SKM-1 treated with dmso at 0.1 percent for 144 hours (cell line): Measurements from ENCODE around the gene ALOX5.
A peak's percentile ranks its signal among the peaks of the same experiment; 100 is the strongest.
"Not testable (repeated sequence)": the region's sequence is repeated elsewhere in the genome, so short reads cannot be mapped to it uniquely, and the experiment has no call there.

Experiments
- DNase-seq: peaks from one replicate; lab custom pipeline; 2025; ENCODE audit not compliant: unreplicated experiment; lab: John Stamatoyannopoulos, UW

Gene ALOX5

GRCh38 chr10:45404087-45404769, 30.2 kb downstream of the ALOX5 start:
- peak; percentile 83 for DNase-seq

GRCh38 chr10:45404770-45405120, 30.7 kb downstream of the ALOX5 start:
- no peak for DNase-seq

- DNase-seq, result no peak
These were observed 33.5 kb downstream of the ALOX5 start for GRCh38 chr10:45407542-45407941.

GRCh38 chr10:45408421-45409319, 34.7 kb downstream of the ALOX5 start:
- DNase-seq, result no peak

DNA sequence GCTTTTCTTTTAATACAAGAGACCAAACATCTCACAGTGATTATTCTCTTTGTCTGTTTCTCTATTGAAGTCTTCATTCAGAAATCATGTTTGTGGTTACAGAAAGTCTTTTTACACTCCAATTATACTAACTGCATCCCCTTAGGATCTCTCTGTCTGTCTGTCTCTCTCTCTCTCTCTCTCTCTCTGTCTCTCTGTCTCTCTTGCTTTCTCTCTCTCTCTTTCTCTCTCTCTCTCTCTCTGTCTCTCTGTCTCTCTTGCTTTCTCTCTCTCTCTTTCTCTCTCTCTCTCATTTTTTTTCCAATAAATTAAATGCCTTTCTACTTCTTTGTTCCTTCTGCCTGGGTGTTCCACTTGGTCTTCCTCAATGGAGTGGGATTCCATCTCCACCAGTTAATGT, 35.3 kb downstream of the ALOX5 start:
- not testable (repeated sequence) for DNase-seq

GRCh38 chr10:45409782-45410181, 35.8 kb downstream of the ALOX5 start:
- no peak for DNase-seq

DNA sequence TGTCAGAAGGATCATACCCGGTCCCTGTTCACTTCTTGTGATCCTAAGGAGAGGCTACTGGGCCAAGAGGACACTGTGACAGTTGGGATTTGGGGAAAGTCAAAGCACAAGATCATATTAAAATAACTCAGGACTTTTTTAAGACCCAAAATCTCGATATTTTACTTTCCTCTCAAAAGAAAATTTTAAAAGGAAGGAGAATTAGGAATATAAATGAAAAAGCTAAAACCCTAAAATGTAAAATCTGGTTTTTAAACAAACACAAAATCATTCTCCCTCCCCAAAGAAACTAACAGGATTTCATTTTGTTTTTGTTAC, 36.4 kb downstream of the ALOX5 start:
- no peak for DNase-seq

DNA sequence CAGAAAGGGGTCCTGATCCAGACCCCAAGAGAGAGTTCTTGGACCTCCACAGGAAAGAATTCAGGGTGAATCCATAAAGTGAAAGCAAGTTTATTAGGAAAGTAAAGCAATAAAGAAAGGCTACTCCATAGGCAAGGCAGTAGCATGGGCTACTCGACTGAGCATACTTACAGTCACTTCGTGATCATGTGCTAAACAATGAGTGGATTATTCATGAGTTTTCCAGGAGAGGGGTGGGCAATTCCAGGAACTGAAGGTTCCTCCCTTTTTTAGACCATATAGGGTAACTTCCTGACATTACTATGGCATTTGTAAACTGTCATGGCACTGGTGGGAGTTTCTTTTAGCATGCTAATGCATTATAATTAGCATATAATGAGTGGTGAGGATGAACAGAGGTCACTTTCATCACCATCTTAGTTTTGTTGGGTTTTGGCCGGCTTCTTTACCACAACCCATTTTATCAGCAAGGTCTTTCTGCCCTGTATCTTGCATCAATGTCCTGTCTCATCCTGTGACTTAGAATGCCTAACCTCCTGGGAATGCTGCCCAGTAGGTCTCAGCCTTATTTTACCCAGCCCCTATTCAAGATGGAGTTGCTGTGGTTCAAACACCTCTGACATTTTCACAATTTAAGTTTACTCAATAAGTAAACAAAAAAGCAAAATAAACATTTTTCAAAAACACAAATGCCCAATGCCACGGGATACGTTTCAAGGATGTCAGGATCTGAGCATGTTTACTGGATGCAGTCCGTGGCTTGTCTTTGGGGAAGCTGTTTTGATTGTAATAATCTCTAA, 37.0 kb downstream of the ALOX5 start:
- no peak for DNase-seq

DNA sequence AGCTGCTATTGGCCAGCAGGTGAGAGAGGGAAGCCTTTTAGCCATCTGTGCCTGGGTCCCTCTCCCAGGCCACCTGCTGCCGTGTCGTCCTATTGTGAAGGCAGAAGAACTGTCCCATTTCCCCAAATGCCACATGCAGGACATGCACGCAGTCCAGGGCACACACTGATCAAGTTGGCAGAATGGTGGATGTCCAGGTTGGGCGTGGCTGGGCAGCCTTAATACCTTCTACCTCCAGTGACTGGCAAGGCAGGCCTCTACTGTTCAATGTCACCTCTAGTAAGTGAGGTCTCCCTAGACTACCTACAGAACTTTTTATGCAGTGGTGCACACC, 37.6 kb downstream of the ALOX5 start:
- DNase-seq, result no peak

- not testable (repeated sequence) for DNase-seq
These were observed 41.0 kb downstream of the ALOX5 start for GRCh38 chr10:45415062-45415461.

GRCh38 chr10:45416603-45417002, 42.6 kb downstream of the ALOX5 start:
- DNase-seq, result no peak

DNA sequence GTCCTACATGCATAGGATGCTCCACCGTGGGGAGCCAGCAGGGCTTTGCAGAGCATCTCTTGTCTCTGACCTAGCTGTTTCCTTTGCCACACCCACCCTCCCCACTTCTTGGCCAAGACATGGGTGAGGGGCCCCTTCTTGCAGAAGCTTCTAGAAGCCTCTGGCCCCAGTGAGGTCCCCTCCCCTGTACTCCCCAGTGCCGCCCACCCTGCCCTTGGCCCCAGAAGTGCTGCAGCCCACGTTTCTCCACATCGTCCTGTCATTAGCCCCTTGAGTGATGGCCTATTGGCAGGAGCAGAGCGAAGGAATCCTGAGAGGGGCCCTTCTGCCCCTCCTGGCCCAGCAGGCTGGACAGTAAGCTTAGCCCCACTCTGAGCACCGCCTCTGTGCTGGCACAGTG, 43.7 kb downstream of the ALOX5 start:
- no peak for DNase-seq

- peak; percentile 60 for DNase-seq
These were observed 44.4 kb downstream of the ALOX5 start for GRCh38 chr10:45418417-45418848.

DNA sequence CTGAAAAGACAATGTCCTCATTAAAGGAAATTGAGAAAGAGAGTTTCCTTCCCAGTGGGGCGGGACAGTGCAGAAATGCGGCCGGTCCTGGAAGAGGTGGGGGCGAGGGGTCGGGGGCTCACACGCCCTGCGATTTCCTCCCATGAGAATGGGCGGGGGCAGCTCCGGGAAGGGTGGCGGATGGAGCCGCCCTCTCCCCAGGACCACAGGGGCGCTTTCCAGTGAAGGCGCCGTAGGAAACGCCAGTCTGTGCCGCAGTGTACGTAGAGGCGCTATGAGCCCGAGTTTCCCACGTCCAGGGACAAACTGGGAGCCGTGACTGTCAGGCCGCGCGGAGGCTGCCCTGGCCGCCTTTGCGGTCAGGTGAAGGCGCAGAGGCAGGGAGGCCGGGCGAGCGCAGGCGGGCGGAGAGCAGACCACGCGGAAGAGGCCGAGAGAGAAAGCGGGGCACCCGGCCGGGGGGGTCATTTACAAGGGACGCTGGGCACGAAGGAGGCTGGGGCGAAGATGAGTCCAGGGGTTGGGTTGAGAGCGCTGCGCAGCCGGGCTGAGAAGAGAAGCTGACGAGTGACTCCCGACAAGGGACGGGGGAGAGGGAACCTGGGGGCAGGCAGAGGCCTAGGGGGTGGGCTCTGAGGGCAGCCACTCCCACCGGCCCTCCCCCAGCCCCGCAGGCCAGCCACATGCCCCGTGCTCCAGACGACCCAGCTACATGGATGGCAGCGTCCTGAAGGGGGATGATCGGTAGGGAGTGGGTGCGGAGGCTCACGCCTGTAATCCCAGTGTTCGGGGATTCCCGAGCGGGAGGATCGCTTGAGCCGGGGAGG, 45.0 kb downstream of the ALOX5 start:
- no peak for DNase-seq

DNA sequence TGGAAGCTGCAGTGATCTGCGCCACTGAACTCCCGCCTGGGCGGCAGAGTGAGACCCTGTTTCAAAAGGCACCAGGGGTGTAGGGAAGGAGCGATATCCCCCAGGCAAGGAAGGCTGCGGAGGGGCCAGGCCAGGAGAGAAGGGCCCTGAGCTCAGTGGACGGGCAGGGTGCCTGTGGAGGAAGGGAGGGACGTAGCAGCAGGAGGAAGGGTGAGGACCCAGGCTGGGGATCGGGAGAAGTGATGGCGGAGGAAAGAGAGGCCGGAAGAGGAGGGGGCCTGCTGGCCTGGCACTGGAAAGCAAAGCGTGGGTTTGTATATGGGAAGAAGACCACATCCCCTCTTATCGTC, 45.6 kb downstream of the ALOX5 start:
- no peak for DNase-seq

GRCh38 chr10:45420453-45421192, 46.6 kb downstream of the ALOX5 start:
- DNase-seq, result peak; percentile 38

DNA sequence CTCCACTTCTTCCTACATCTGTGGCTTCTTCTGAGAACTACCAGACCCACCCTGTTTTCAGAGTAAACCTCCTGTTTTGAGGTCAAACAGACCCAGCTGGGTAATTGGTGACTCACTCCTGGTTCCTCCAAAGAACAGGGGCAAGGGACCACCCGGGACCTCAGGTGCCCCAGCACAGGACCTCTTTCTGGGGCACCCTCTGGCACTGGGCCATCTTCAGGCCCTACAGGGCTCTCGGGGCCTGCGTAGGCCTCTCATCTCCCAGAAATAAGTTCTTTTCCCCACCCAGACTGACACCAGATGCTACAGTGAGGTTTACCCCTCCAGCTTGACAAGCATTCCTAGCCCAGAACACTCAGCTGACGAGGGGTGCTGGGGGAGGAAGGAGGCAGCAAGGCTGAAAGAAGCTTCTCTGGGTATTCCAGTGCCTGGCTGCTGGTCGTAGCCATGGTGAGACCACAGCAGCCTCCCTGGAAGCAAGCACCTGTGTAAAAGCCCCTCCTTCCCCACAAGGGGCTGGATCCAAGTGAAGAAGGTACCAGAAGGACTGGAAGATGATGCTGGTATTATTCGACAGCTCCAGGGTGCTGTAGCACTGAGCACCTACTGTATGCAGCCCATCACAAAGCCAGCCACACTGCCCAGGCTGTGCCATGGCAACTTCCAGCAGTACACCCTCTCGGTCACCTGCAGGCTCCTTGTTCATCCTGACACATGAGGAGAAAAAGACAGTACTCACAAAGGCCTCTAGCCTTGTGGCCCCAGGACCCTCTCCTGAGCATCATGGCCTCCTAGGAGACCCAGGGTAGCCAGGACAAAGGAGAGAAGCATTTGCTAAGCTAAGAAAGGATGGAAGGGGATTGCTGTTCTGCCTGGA, 47.4 kb downstream of the ALOX5 start:
- DNase-seq, result peak; percentile 9

GRCh38 chr10:45422207-45422865, 48.3 kb downstream of the ALOX5 start:
- no peak for DNase-seq
